GF-D8 (cell line): Measurements from ENCODE around the gene ZNF324B.
A peak's percentile ranks its signal among the peaks of the same experiment; 100 is the strongest.
"Not testable (repeated sequence)": the region's sequence is repeated elsewhere in the genome, so short reads cannot be mapped to it uniquely, and the experiment has no call there.

Experiments used
- DNase-seq: peaks from one replicate; lab custom pipeline; 2025; lab: John Stamatoyannopoulos, UW

Gene ZNF324B

GRCh38 chr19:58480481-58480830 is 29.0 kb downstream of the ZNF324B start:
- DNase-seq, result no peak

- DNase-seq, result no peak
These were observed 29.4 kb downstream of the ZNF324B start for GRCh38 chr19:58480831-58481230.

- no peak for DNase-seq
These were observed 30.9 kb downstream of the ZNF324B start for GRCh38 chr19:58482372-58482771.

DNA sequence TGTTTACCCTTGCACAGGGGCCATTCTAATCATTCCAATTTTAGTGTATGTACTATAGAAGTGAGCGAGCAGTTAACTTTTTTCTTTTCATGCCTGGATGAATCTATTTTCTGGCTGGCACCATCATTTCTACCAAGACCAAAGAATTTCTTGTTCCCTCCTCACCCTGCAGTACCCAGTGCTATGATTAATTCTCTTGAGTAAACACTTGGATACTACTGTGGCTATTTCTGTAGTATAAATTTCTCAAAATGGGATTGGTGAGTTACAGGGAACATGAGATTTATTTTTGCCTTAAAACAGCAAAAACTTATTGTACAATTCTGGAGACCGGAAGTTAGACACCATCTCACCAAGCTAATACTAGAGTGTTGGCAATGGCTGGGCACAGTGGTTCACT is 32.4 kb downstream of the ZNF324B start:
- no peak for DNase-seq

DNA sequence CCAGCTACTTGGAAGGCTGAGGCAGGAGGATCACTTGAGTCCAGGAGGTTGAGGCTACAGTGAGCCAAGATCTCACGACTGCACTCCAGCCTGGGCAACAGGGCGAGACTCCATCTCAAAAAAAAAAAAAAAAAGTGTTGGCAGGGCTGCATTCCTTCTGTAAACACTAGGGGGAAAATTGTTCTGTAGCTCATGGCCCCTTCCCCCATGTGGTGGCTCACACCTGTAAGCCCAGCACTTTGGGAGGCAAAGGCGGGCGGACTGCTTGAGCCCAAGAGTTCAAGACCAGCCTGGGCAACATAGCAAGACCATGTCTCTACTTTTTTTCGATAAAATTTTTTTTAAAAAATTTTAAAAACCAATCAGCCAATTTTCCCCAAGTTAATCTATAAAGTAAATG is 32.9 kb downstream of the ZNF324B start:
- not testable (repeated sequence) for DNase-seq

- DNase-seq, result no peak
These were observed 40.0 kb downstream of the ZNF324B start for GRCh38 chr19:58491393-58491792.

DNA sequence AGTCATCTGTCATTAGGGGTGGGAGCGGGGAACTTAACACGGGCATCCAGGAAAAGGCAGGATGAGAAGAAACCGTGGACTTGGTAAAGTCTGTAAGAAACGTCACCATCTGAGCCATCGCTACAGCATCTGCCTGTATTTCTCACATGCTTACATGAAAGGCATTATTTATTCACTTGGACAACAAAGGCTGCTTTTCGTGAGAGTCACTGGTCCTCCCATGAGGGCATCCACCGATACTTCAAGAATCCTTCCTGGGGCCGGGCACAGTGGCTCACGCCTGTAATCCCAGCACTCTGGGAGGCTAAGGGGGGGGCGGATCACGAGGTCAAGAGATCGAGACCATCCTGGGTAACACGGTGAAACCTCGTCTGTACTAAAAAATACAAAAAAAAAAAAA is 40.8 kb downstream of the ZNF324B start:
- DNase-seq, result no peak

DNA sequence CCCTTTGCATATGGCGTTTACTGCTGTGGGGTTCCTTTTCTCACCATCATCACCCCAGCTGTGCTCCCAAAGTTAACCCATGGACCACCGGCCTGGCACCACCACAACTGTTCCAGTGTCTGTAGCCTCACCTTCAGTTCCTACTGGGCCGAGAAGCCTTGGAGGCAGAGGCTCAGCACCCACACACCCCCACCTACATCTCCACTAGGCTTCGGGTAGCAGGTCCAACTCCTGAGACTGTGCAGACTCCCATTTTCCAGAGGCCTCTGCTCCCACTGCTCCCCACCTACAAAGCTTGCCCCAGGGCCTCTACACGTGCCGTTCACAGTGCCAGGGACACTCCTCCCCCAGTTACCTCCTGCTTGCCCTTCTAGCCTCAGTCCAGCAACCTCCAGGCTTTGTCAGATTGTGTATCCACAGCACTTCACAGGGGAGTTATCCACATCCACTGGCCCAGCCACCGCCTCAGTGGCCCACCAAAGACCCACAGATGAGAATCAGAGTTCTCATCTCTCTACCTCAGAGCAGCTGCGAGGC is 46.3 kb downstream of the ZNF324B start:
- DNase-seq, result no peak

- no peak for DNase-seq
These were observed 47.0 kb downstream of the ZNF324B start for GRCh38 chr19:58498316-58499020.

- peak; percentile 97 for DNase-seq
These were observed 47.9 kb downstream of the ZNF324B start for GRCh38 chr19:58499021-58499927.

DNA sequence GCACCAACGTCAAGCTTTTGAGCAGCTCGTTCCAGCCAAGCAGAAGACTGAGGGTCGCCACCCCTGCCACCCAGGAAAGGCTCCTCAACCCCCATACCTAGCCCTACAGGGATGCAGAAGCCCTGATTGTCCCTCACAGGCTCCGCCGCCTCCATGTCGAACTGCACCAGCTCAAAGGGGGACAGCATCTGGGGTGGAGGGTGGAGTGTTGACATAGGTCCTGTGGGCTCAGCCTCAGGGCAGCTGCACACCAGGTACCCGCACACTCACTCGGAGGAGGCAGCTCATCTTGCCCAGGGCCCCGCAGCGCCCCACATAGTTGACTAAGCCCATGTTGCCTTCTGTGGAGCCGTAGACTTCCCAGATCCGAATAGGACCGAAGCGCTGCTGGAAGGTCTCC is 48.8 kb downstream of the ZNF324B start:
- no peak for DNase-seq
